IMR-90 (cell line): ENCODE data around the gene PAX5.

Source experiments
- CEBPB ChIP-seq: IDR thresholded peaks from 2 replicates; pipeline ENCODE4 v1.6.1; 2012; ENCODE audit warnings: low read depth, low read length, improper control_type of control experiment
- CHD1 ChIP-seq: IDR thresholded peaks from 2 replicates; pipeline ENCODE4 v1.6.1; 2012; ENCODE audit warnings: low read depth, low read length, improper control_type of control experiment
- CTCF ChIP-seq: conservative IDR thresholded peaks from 2 replicates; pipeline ENCODE4 v1.5.1; 2012; ENCODE audit warnings: mild to moderate bottlenecking, low read depth, low read length, improper control_type of control experiment
- ELK1 ChIP-seq: fragments of 150-350 bp; IDR thresholded peaks from 2 replicates; pipeline ENCODE4 v1.6.1; 2016; ENCODE audit warnings: low read depth, mild to moderate bottlenecking, low read length, moderate library complexity, borderline replicate concordance
- MAFK ChIP-seq: IDR thresholded peaks from 2 replicates; pipeline ENCODE4 v1.6.1; 2012; ENCODE audit warnings: low read depth, low read length, improper control_type of control experiment
- POLR2A ChIP-seq: IDR thresholded peaks from 2 replicates; pipeline ENCODE4 v1.6.1; 2012; ENCODE audit warnings: mild to moderate bottlenecking, low read depth, low read length
- RAD21 ChIP-seq: IDR thresholded peaks from 2 replicates; pipeline ENCODE4 v1.6.1; 2012; ENCODE audit warnings: low read length, improper control_type of control experiment
- RFX5 ChIP-seq: IDR thresholded peaks from 2 replicates; pipeline ENCODE4 v1.8.0; 2012; ENCODE audit warnings: low read depth, mild to moderate bottlenecking, low read length, moderate library complexity
- USF2 ChIP-seq: fragments of 150-350 bp; IDR thresholded peaks from 2 replicates; pipeline ENCODE4 v1.6.1; 2017; ENCODE audit warnings: mild to moderate bottlenecking, antibody characterized with exemption, low read length, low read depth

- TF ChIP-seq CTCF (no peak), POLR2A (no peak), RAD21 (no peak), CEBPB (no peak), MAFK (no peak), RFX5 (no peak), ELK1 (no peak), USF2 (no peak), CHD1 (no peak)
Measured at GRCh38 chr9:36853233-36853632, 180.8 kb downstream of the PAX5 start.
